ENCODE measurements around the gene L3MBTL4.

Gene L3MBTL4

GRCh38 chr18:6251084-6251483 lies 163.6 kb downstream of the L3MBTL4 start:
- DNase-seq (ENCODE audit: low spot score): no peak

DNA sequence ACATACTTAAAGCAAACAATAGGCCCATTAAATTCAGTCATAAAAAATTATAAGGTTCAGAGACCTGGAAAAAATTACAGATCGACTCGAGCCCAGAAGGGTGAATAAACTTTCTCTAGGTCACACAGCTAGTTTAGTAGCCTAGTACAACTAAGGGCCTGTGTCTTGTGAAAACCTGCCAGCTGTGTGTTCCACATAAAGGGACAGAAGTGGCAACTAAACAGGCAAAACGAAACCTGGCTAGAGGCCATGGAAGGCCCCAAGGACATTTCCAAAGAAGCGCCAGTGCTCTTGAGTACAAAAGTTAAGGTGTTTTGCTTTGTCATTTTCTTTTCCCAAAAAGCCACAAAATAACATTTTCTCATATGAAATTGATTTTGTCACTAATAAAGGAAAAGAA lies 164.9 kb downstream of the L3MBTL4 start:
- no peak for DNase-seq (ENCODE audit: low spot score)

- no peak for DNase-seq (ENCODE audit: low spot score)
These were observed 165.5 kb downstream of the L3MBTL4 start for GRCh38 chr18:6249170-6249569.

GRCh38 chr18:6248017-6248416 lies 166.7 kb downstream of the L3MBTL4 start:
- DNase-seq (ENCODE audit: low spot score): no peak

- no peak for DNase-seq (ENCODE audit: low spot score)
These were observed 172.7 kb downstream of the L3MBTL4 start for GRCh38 chr18:6242004-6242403.

- no peak for DNase-seq (ENCODE audit: low spot score)
These were observed 175.0 kb downstream of the L3MBTL4 start for GRCh38 chr18:6239716-6240115.

- DNase-seq (ENCODE audit: low spot score): no peak
These were observed 178.5 kb downstream of the L3MBTL4 start for GRCh38 chr18:6236258-6236657.

DNA sequence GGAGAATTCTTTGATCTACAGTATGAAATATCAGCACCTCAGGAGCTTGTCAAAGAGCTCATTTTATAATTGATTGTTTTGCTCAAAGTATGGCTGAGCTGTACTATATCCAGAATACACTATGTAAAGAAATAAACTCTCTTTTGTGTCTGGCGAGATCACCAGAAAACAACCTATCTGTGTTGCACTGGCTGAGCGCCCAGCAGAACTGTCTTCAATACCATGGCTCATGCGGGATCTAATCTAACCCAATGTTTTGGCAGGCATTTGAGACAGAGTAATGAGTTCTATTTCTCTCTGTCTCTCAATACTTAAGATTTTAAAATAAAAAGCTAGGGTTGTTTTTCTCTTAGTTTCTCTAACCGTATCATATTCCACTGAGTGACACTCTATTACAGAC lies 192.4 kb downstream of the L3MBTL4 start:
- no peak for DNase-seq (ENCODE audit: low spot score)

DNA sequence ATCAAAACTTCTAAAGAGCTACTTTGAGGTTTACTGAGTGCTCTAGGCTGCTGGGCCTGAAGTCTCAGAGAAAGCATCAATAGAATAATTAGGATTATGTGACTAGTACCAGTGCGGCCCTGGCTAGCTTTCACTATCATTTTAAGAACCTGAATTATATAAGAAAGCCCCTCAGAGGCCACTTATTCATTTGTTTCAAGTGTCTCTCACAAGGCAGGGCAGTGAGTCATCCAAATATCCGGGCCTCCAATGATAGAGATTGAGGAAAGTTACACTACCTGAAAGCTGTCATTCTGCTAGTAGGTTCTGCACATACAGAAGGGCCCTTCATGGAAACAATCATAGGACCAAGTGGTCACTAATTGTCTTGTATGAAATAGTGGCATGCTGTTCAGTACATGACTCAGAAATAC lies 193.1 kb downstream of the L3MBTL4 start:
- no peak for DNase-seq (ENCODE audit: low spot score)

- DNase-seq (ENCODE audit: low spot score): no peak
These were observed 194.6 kb downstream of the L3MBTL4 start for GRCh38 chr18:6220129-6220528.

- peak; percentile 32 for DNase-seq (ENCODE audit: low spot score)
These were observed 195.5 kb downstream of the L3MBTL4 start for GRCh38 chr18:6219116-6219717.

DNA sequence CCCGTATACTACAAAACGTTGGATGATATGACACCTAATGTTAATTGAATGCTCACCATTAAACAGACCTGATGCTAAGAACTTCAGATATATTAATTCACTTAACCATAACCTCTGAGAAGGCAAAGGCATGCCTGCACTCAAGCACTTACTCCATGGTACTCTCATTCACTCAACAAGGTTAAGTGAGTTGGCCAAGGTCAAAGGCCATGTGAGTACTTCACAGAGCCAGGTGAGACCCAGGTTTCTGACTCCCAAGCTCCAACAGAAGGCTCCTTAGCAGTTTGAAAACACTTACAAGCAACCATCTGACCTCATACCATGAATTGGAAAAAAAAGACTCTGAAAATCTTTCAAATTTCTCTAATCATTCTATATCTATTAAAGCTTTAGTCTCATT lies 198.8 kb downstream of the L3MBTL4 start:
- no peak for DNase-seq (ENCODE audit: low spot score)

GRCh38 chr18:6211174-6211504 lies 203.6 kb downstream of the L3MBTL4 start:
- no peak for DNase-seq (ENCODE audit: low spot score)

DNA sequence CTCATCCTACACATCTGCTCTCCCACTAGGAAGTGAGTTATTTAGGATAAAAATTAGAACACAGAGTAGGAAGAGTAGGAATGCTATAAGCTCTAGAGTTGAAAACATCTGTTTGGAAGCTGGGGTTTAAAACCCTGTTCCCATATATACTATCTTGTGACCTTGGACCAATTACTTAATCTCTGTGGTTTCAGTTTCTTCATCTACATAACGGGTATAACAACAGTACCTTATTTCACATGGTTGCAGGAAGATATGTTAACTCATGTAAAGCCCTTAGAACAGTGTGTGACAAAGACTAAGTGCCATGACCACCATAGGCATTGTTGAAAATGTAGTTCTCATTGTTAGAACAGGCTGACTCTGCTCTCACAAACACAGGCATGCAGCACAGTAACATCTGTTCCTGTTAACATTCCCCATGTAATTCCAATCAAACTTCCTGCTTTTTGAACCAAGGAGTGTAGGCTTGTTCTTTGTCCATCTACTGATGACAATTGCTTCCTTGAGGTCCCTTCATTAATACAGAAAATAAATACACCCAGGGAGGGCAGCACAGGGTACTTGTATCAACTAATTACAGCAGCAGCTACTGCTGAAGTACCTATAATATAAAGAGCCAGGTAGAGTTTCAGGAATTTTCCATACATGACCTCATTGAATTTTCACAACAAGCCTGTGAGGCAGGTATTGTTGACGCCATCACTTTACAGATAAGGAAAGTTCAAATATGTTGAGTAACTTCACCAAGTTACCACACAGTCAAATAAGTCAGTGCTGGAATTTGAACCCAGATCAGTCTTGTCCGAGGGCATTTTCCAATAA lies 204.2 kb downstream of the L3MBTL4 start:
- DNase-seq (ENCODE audit: low spot score): no peak

GRCh38 chr18:6207941-6208340 lies 206.8 kb downstream of the L3MBTL4 start:
- no peak for DNase-seq (ENCODE audit: low spot score)

DNA sequence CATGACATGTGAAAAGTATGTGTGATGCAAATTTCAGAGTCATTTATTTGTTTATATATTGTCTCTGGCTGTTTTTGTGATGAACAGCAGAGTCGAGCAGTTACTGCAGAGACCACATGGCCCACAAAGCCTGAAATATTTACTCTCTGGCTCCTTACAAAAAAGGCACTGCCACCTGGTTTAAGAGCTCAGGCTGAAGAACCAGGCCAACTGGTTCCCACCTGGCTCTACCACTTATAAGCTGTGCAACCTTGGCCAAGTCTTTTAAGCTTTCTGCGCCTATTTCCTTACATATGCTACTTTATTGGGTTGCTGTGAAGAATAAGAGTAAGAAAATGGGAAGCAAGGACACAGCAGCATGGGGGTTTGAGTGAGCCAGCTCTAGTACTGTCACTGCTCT lies 207.6 kb downstream of the L3MBTL4 start:
- DNase-seq (ENCODE audit: low spot score): no peak

DNA sequence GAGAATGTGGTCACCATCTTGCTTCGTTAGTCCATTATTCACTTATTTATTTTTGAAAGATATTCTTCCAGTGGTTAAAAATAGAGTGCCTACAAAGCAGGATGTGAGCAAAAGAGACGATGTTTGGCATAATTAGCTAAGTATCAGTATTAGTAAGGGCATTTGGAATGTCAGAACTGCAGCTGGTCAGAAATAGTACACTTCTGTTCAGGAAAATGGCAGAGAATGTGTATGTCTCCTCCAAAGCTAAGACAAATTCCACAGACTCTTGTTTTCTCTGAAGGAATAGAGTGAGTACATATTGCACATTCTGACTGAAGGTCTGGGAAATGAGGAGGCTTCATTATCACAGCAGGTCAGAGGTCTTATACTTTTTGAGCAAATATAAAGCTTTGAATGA lies 209.0 kb downstream of the L3MBTL4 start:
- DNase-seq (ENCODE audit: low spot score): no peak

- DNase-seq (ENCODE audit: low spot score): no peak
These were observed 210.2 kb downstream of the L3MBTL4 start for GRCh38 chr18:6204476-6204875.

- no peak for DNase-seq (ENCODE audit: low spot score)
These were observed 210.9 kb downstream of the L3MBTL4 start for GRCh38 chr18:6203791-6204190.

GRCh38 chr18:6202861-6203260 lies 211.8 kb downstream of the L3MBTL4 start:
- no peak for DNase-seq (ENCODE audit: low spot score)

DNA sequence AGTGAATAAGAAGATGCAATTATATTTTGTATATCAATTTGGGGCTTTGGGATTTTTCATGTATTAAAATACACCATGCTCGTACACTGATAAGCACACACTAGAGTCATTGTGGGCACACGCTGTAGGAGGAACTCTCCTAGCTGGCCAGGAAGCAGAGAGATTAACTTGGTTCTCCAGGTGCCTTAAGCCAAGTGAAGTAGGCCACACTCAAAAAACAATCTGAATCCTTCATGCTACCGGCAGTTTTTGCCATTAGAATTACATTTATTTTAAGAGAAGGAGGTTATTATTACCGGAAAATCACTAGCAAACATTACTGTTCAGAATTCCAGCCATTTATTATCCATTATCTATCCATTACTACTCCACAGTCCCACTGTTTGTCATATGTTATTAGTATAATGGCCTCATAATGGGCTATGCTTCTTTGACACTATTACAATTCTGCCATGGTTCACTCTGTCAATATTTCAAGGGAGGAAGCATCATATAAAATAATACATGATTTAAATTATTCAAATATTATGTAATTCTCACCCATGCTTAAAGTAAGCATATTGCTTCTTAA lies 214.4 kb downstream of the L3MBTL4 start:
- no peak for DNase-seq (ENCODE audit: low spot score)

GRCh38 chr18:6199777-6200176 lies 214.9 kb downstream of the L3MBTL4 start:
- no peak for DNase-seq (ENCODE audit: low spot score)

GRCh38 chr18:6198585-6198984 lies 216.1 kb downstream of the L3MBTL4 start:
- DNase-seq (ENCODE audit: low spot score): no peak

DNA sequence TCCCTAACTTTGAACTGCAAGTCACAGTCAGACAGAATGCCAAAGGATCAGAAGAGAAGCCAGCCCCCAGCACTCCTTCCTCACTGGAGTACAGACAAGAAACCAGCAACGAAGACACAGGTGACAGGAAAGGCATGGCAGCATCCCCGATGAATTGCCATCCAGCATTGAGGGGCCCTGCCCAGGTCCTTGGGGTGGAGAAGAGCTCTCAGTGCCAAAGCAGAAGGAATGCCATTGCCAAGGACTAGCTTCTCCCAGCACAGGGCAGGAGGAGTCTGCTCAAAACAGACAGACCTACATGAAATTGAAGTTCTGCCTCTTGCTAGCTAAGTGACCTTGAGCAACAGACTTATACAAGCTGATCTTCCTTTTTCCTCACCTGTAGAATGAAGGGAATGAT lies 220.1 kb downstream of the L3MBTL4 start:
- no peak for DNase-seq (ENCODE audit: low spot score)
